HG03135 (cell line): ENCODE measurements around the gene CAMTA1.
"Not testable (repeated sequence)": the region's sequence is repeated elsewhere in the genome, so short reads cannot be mapped to it uniquely, and the experiment has no call there.

Experiments used
- ATAC-seq: cut with Tn5 transposase; IDR thresholded peaks from one replicate; pipeline ENCODE4 v1.9.1; 2021; ENCODE audit warnings: mild to moderate bottlenecking, moderate library complexity; ENCODE audit not compliant: unreplicated experiment

Gene CAMTA1

DNA sequence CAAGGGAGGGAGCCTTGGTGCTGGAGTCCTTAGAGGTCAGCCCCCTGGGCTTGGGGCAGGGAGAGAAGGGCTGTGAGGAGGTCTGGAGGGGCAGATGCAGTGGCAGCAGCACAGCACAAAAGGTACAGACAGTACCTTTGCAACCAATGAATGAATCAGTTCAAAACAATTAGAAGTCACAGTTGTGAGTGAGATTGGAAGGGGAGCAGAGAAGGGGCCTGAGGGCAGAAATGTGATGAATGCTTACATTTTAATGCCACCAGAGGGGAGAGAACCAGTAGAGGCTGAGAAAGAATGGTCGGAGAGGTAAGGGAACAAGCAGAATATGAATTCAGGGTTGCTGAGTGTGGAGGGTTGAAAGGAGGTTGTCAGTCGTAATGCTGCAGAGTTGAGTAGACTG is 24.2 kb downstream of the CAMTA1 start:
- ATAC-seq, result no peak

GRCh38 chr1:6810146-6810734 is 25.0 kb downstream of the CAMTA1 start:
- ATAC-seq, result not testable (repeated sequence)

- ATAC-seq, result no peak
Observed at GRCh38 chr1:6811583-6811982, 26.3 kb downstream of the CAMTA1 start.

DNA sequence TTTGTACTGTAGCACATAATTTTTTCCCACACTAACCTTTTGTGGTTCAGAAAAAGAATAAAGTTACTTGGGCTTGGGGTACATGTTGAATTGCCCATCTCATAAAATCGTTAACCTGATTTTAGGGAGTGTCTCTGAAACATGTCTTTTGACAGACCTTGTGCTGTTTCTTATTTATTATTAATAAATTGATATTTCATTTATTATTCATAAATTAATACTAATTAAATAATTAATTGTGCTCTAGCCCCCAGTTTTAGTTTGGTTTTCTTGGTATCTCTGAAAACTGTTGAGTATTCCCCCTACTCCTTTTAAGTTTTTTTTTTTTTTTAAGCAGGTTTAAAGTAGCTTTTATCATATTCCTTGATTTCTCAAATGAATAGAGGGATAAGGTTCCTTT is 27.9 kb downstream of the CAMTA1 start:
- no peak for ATAC-seq

DNA sequence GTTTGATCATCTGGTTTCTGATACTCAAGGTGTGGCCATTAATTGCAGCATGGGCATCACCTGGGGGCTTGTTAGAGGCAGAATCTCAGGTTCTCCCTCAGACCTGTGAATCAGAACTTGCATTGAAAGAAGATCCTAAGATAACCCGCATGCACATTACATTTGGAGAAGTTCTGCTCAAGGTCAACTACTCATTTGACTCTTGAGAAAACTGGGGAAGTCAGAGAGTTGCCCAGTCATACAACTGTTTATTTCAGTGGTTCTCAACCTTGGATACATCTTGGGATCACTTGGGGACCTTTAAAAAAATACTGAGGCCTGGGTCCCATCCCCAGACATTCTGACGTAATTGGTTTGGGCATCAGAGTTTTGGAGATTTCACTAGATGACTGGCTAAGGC is 30.5 kb downstream of the CAMTA1 start:
- no peak for ATAC-seq

- ATAC-seq, result no peak
Observed at GRCh38 chr1:6819246-6820040, 34.2 kb downstream of the CAMTA1 start.

- ATAC-seq, result no peak
Observed at GRCh38 chr1:6820899-6821298, 35.6 kb downstream of the CAMTA1 start.

GRCh38 chr1:6822530-6823359 is 37.5 kb downstream of the CAMTA1 start:
- peak; percentile 76 for ATAC-seq

- ATAC-seq, result no peak
Observed at GRCh38 chr1:6823793-6824192, 38.5 kb downstream of the CAMTA1 start.

GRCh38 chr1:6824665-6825368 is 39.6 kb downstream of the CAMTA1 start:
- ATAC-seq, result no peak

GRCh38 chr1:6825828-6826227 is 40.6 kb downstream of the CAMTA1 start:
- no peak for ATAC-seq

DNA sequence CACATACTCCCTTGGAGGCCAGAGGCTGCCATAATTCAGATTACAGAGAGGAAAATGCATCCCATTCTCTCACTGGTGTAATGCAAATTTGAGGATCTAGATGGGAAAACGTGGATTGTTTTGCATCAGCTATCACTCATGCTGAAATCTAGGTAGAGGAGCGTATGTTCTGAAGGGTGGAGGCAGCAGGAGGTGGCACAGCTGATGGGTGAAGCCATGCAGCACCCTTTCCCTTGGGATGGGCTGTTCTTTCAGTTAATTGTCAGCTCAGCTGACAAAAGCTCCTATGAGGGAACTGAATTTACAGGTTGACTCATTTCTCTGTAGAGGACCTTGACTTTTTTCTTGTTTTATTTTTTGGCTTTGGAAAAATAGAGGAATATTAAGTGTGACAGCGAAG is 41.8 kb downstream of the CAMTA1 start:
- ATAC-seq, result no peak

GRCh38 chr1:6827630-6828165 is 42.4 kb downstream of the CAMTA1 start:
- ATAC-seq, result no peak

GRCh38 chr1:6831366-6831765 is 46.1 kb downstream of the CAMTA1 start:
- ATAC-seq, result no peak

DNA sequence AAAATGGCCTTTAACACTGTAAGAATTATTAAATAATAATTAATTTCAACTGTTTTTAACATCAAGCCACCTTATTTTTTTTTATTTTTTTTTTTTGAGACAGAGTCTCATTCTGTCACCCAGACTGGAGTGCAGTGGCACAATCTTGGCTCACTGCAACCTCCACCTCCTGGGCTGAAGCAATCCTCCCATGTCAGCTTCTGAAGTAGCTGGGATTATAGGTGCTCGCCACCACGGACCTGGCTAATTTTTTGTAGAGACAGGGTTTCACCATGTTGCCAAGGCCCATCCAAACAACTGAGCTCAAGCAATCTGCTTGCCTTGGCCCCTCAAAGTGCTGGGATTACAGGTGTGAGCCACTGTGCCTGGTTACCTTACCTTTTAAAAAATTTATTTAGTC is 46.8 kb downstream of the CAMTA1 start:
- ATAC-seq, result not testable (repeated sequence)

- ATAC-seq, result no peak
Observed at GRCh38 chr1:6832531-6833188, 47.4 kb downstream of the CAMTA1 start.

DNA sequence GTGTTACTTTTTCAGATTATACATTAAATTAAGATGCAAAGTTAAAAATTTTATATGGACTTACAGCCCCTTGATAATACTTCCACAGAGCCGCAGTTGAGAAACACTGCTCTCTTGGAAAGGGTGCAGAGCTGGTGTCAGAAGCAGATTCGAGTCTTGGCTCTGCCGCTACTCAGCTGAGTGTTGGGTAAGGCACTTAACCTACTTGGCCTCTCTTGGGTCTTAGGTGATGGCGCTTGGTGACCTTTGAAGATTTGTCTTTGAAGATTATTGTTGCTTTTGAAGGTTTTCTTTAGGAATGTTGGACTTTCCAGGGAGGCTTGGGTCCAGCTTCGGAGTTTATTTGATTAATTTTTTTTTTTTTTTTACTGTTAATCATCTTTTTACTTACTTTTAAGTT is 48.5 kb downstream of the CAMTA1 start:
- no peak for ATAC-seq

DNA sequence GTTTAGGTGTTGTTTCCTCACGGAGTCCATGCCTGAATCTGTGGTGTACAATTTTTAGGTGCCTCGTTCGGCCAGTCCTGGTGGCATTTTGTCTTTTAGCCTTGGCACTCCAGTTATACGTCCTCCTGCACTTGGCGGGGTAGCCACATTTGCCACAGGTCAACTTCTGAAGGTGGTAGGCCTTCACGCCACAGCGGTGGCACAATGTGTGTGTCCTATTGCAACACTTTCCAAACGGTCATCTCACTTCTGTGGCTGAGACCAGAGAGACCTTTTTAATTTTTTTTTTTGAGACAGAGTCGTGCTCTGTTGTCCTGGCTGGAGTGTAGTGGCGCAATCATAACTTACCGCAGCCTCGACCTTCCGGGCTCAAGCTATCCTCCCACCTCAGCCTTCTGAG is 49.1 kb downstream of the CAMTA1 start:
- no peak for ATAC-seq

- ATAC-seq, result no peak
Observed at GRCh38 chr1:6835139-6835538, 49.9 kb downstream of the CAMTA1 start.

GRCh38 chr1:6842301-6842700 is 57.0 kb downstream of the CAMTA1 start:
- ATAC-seq, result no peak
